AG04450 (cell line): ENCODE data around the gene LRRC53. TPM values are rescaled to one million over a fixed set of nuclear protein-coding genes. Genes with fewer than 3 reads are reported as not detected.

Experiments
- CTCF ChIA-PET: fragments of 300-600, 350-600 bp; formaldehyde crosslinking; extraction: SDS; loops from one replicate; lab custom pipeline; 2022; ENCODE audit warnings: antibody characterized with exemption, inconsistent platforms; lab: Charles Lee
- POLR2A ChIA-PET: fragments of 350-600 bp; formaldehyde crosslinking; extraction: SDS; loops from one replicate; lab custom pipeline; 2021; ENCODE audit warnings: antibody characterized with exemption, inconsistent platforms; lab: Yijun Ruan, JAX
- DNase-seq: peaks from one replicate; pipeline ENCODE4 v3.0.0-alpha.2; 2011; ENCODE audit warnings: low read depth, low spot score
- H3K27ac ChIP-seq: one replicate; pipeline ENCODE4 v1.5.1; 2012; ENCODE audit warnings: low read depth, low read length, control low read depth
- H3K27me3 ChIP-seq: one replicate; pipeline ENCODE4 v1.6.0; 2012; ENCODE audit warnings: low read length; ENCODE audit not compliant: control insufficient read depth, insufficient read depth
- H3K4me3 ChIP-seq: 2 replicates; pipeline ENCODE4 v1.5.1; 2011; ENCODE audit warnings: mild to moderate bottlenecking, low read depth, low read length, control low read depth
- H3K9me3 ChIP-seq: 2 replicates; pipeline ENCODE4 v1.5.1; 2012; ENCODE audit warnings: low read length; ENCODE audit not compliant: control insufficient read depth, insufficient read depth
- CTCF ChIP-seq: IDR thresholded peaks from 2 replicates; pipeline ENCODE4 v1.5.1; 2011; ENCODE audit warnings: low read depth, low read length, control low read depth, inconsistent platforms
- polyA plus RNA-seq: library from polyadenylated mRNA; depleted of rRNA; stranded (reverse); fragments of >200 nt; gene quantifications from 2 replicates; pipeline ENCODE4 v1.2.3, GENCODE V29; 2011

LRRC53 gene
- polyA plus RNA-seq, 1 experiment: not detected

- Histone ChIP-seq H3K27ac (no peak overlapping the region), H3K27me3 (no peaks in the 10 kb centered on the region), H3K9me3 (no peaks in the 10 kb centered on the region), H3K4me3 (no peak overlapping the region)
- TF ChIP-seq CTCF: no peak
- POLR2A ChIA-PET: no interaction called here
- DNase-seq: no peak
- CTCF ChIA-PET: no interaction called here
Observed at GRCh38 chr1:74531796-74532195, 19.4 kb upstream of the LRRC53 start.

- Histone ChIP-seq H3K27me3 (no peaks in the 10 kb centered on the region), H3K4me3 (no peak overlapping the region), H3K9me3 (no peaks in the 10 kb centered on the region), H3K27ac (no peak overlapping the region)
- ChIA-PET POLR2A (no interaction called here), CTCF (no interaction called here)
- DNase-seq: no peak
- no peak for TF ChIP-seq CTCF
Observed at GRCh38 chr1:74530892-74531291, 18.5 kb upstream of the LRRC53 start.

DNA sequence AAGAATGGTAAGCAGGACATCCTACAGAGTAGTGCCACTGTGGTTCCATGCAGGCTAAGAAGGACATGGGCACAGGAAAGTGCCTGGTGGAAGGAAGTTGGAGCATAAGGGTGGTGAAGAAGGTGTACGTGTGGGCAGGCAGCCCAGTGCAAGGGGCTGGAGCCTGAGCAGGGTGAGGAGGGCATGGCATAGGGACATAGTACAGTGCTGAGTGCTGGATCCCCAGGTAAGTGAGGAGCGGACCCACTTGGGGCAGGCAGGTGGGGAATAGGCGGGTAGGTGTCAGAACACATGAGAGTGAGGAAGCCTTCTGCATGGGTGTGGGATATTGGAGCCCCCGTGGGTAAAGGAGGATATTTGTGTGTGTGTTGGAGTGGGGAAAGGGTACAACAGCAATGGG is 15.7 kb upstream of the LRRC53 start:
- no peak overlapping the region for H3K4me3 ChIP-seq
- no peaks in the 10 kb centered on the region for H3K27me3 ChIP-seq
- H3K27ac ChIP-seq: no peak overlapping the region
- H3K9me3 ChIP-seq: no peaks in the 10 kb centered on the region
- DNase-seq: no peak
- no peak for TF ChIP-seq CTCF
- CTCF ChIA-PET: no interaction called here
- POLR2A ChIA-PET: no interaction called here

- ChIA-PET POLR2A (no interaction called here), CTCF (interaction anchor here (1.1 kb wide), 1 partner anchor 163 kb away, joined by 5 read pairs; no protein-coding TSS in a partner anchor)
- H3K27ac ChIP-seq: no peak overlapping the region
- TF ChIP-seq CTCF: no peak
- no peaks in the 10 kb centered on the region for H3K27me3 ChIP-seq
- H3K4me3 ChIP-seq: no peak overlapping the region
- no peak for DNase-seq
- no peaks in the 10 kb centered on the region for H3K9me3 ChIP-seq
Observed at GRCh38 chr1:74526708-74527107, 14.3 kb upstream of the LRRC53 start.

- ChIA-PET CTCF (interaction anchor here (0.7 kb wide), 1 partner anchor 208 kb away, joined by 3 read pairs; no protein-coding TSS in a partner anchor), POLR2A (no interaction called here)
- Histone ChIP-seq H3K4me3 (no peak overlapping the region), H3K27me3 (no peaks in the 10 kb centered on the region), H3K27ac (no peak overlapping the region), H3K9me3 (no peaks in the 10 kb centered on the region)
- no peak for TF ChIP-seq CTCF
- no peak for DNase-seq
Observed at GRCh38 chr1:74523873-74524480, 11.6 kb upstream of the LRRC53 start.
